BE2C (cell line): ENCODE measurements around the gene TASOR2.
A peak's percentile ranks its signal among the peaks of the same experiment; 100 is the strongest.

ENCODE experiments used
- DNase-seq: peaks from one replicate; pipeline ENCODE4 v3.0.0-alpha.2; 2020
- H3K27me3 ChIP-seq: fragments of 250-450 bp; sonication (Bioruptor Pico); 2 replicates; pipeline ENCODE4 v1.5.1; 2020; ENCODE audit warnings: mild to moderate bottlenecking
- H3K36me3 ChIP-seq: fragments of 250-450 bp; sonication (Bioruptor Pico); 2 replicates; pipeline ENCODE4 v1.5.1; 2020; ENCODE audit warnings: mild to moderate bottlenecking
- H3K4me1 ChIP-seq: fragments of 250-450 bp; sonication (Bioruptor Pico); 2 replicates; pipeline ENCODE4 v1.5.1; 2020
- H3K4me3 ChIP-seq: 2 replicates; pipeline ENCODE4 v1.5.1; 2011; ENCODE audit warnings: low read depth, low read length
- H3K9me3 ChIP-seq: fragments of 250-450 bp; sonication (Bioruptor Pico); 2 replicates; pipeline ENCODE4 v1.5.1; 2020
- CTCF ChIP-seq: IDR thresholded peaks from 2 replicates; pipeline ENCODE4 v1.5.1; 2012; ENCODE audit warnings: mild to moderate bottlenecking, low read depth, low read length

The TASOR2 gene

GRCh38 chr10:5678397-5679036, 6.1 kb upstream of the TASOR2 start:
- H3K36me3 ChIP-seq = no peaks in the 10 kb centered on the region
- no peaks in the 10 kb centered on the region for H3K4me1 ChIP-seq
- H3K9me3 ChIP-seq = no peaks in the 10 kb centered on the region
- H3K4me3 ChIP-seq = no peak overlapping the region
- no peak for DNase-seq
- H3K27me3 ChIP-seq = no peaks in the 10 kb centered on the region
- no peak for TF ChIP-seq CTCF

- peaks cover 2% of the 10 kb centered on the region; the same call in 1 of the 2 replicates for H3K9me3 ChIP-seq
- H3K36me3 ChIP-seq = no peaks in the 10 kb centered on the region
- no peak for DNase-seq
- TF ChIP-seq CTCF = no peak
- no peak overlapping the region for H3K4me3 ChIP-seq
- no peaks in the 10 kb centered on the region for H3K4me1 ChIP-seq
- no peaks in the 10 kb centered on the region for H3K27me3 ChIP-seq
Measured at GRCh38 chr10:5679037-5679435, 5.6 kb upstream of the TASOR2 start.

- H3K4me1 ChIP-seq = no peaks in the 10 kb centered on the region
- no peak overlapping the region for H3K4me3 ChIP-seq
- DNase-seq = no peak
- no peak for TF ChIP-seq CTCF
- H3K36me3 ChIP-seq = no peaks in the 10 kb centered on the region
- H3K27me3 ChIP-seq = no peaks in the 10 kb centered on the region
- H3K9me3 ChIP-seq = peaks cover 4% of the 10 kb centered on the region; the same call in 1 of the 2 replicates
Measured at GRCh38 chr10:5679606-5680005, 5.0 kb upstream of the TASOR2 start.

GRCh38 chr10:5681930-5682329, 2.7 kb upstream of the TASOR2 start:
- DNase-seq = no peak
- no peak for TF ChIP-seq CTCF
- H3K27me3 ChIP-seq = no peaks in the 10 kb centered on the region

GRCh38 chr10:5683065-5683464, 1.6 kb upstream of the TASOR2 start:
- no peak for TF ChIP-seq CTCF
- DNase-seq = no peak
- H3K4me3 ChIP-seq = no peak overlapping the region
- H3K9me3 ChIP-seq = peaks cover 4% of the 10 kb centered on the region; the same call in 1 of the 2 replicates
- no peaks in the 10 kb centered on the region for H3K36me3 ChIP-seq
- no peaks in the 10 kb centered on the region for H3K4me1 ChIP-seq
- H3K27me3 ChIP-seq = no peaks in the 10 kb centered on the region

More at GRCh38 chr10:5681930-5682329, 2.7 kb upstream of the TASOR2 start:
- Histone ChIP-seq H3K4me3 (no peak overlapping the region), H3K9me3 (peaks cover 4% of the 10 kb centered on the region; the same call in 1 of the 2 replicates), H3K4me1 (no peaks in the 10 kb centered on the region), H3K36me3 (no peaks in the 10 kb centered on the region)

- TF ChIP-seq CTCF = peak; percentile 58
- peak overlapping the region; percentile 77 for H3K4me3 ChIP-seq
- H3K36me3 ChIP-seq = no peaks in the 10 kb centered on the region
- H3K27me3 ChIP-seq = no peaks in the 10 kb centered on the region
- DNase-seq = peak; percentile 70
- no peaks in the 10 kb centered on the region for H3K4me1 ChIP-seq
- peaks cover 4% of the 10 kb centered on the region; the same call in 1 of the 2 replicates for H3K9me3 ChIP-seq
Measured at GRCh38 chr10:5684971-5685763, 529 bp downstream of the TASOR2 start.
